ENCODE data around the gene RTN4IP1. TPM values are rescaled to one million over a fixed set of nuclear protein-coding genes. Genes with fewer than 3 reads are reported as not detected.

RTN4IP1 gene
- total RNA-seq, 1 experiment from 2014 or later = 11.2 TPM

DNA sequence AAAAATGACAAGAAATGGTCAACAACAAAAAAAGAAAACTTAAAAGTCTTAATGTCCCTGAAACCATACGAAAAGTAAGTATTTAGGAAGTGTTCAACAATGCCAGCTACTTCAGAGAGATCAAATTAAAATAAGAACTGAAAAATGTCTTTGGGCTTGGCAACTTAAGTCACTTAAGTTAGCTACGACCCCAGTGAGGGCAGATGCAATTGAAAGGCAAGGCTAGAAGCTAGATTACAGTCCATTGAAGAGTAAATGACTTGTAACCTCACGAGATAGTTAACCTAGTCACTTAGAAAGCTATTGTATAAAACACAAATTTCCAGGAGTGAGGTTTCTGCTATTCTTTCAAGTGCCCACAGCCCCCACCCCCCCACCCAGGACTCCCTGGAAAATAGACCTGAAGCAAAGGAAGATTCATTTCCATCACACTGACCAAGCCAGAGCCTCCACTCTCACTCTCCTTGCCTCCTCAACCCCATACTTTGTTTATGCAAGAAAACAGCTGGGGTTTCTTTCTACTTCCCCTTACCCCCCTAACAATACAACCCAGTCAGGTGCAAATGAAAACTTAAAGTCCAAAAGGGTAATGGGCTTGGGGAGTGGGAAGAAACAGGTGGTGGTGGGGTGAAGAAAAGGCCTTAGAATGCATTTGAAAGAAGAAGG lies 14.6 kb downstream of the RTN4IP1 start:
- Mint-ChIP-seq H3K4me3 (ENCODE audit: unreplicated experiment) (no peak overlapping the region), H3K36me3 (ENCODE audit: insufficient read depth, unreplicated experiment) (no peaks in the 10 kb centered on the region), H3K27me3 (ENCODE audit: insufficient read depth, unreplicated experiment) (no peaks in the 10 kb centered on the region), H3K4me1 (ENCODE audit: low read depth, unreplicated experiment) (no peaks in the 10 kb centered on the region), H3K9me3 (ENCODE audit: unreplicated experiment) (no peaks in the 10 kb centered on the region), H3K27ac (ENCODE audit: unreplicated experiment) (no peak overlapping the region)
- DNase-seq = no peak
- Histone ChIP-seq H3K9me3 (no peaks in the 10 kb centered on the region), H3K27me3 (replicated peaks; ENCODE audit: control insufficient read depth, insufficient read depth, low read length) (no peaks in the 10 kb centered on the region), H3K36me3 (ENCODE audit: control insufficient read depth, insufficient read depth, low read length) (no peaks in the 10 kb centered on the region), H3K4me1 (0 out of 2 replicates have a peak, but pooled peaks cover 10% of the 10 kb centered on the region), H3K4me3 (ENCODE audit: low read depth, low read length) (no peak overlapping the region)
- ChIA-PET CTCF (interaction anchor here (1.2 kb wide), 1 partner anchor 365 kb away, joined by 4 read pairs; no protein-coding TSS in a partner anchor), POLR2A (no interaction called here)
- TF ChIP-seq, protein P1, sequence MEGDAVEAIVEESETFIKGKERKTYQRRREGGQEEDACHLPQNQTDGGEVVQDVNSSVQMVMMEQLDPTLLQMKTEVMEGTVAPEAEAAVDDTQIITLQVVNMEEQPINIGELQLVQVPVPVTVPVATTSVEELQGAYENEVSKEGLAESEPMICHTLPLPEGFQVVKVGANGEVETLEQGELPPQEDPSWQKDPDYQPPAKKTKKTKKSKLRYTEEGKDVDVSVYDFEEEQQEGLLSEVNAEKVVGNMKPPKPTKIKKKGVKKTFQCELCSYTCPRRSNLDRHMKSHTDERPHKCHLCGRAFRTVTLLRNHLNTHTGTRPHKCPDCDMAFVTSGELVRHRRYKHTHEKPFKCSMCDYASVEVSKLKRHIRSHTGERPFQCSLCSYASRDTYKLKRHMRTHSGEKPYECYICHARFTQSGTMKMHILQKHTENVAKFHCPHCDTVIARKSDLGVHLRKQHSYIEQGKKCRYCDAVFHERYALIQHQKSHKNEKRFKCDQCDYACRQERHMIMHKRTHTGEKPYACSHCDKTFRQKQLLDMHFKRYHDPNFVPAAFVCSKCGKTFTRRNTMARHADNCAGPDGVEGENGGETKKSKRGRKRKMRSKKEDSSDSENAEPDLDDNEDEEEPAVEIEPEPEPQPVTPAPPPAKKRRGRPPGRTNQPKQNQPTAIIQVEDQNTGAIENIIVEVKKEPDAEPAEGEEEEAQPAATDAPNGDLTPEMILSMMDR (IDR thresholded peaks at IDR 0.05; ENCODE audit: insufficient read depth in 1 of 2, low read depth in 1 of 2, low read length in 1 of 2, severe bottlenecking in 1 of 2, unreplicated experiment in 1 of 2) = no peak
- no TSS peak for BruUV-seq (replicated peaks)
- intact Hi-C loops (cut with micrococcal nuclease; ENCODE audit: unreplicated experiment) = no loop called here

DNA sequence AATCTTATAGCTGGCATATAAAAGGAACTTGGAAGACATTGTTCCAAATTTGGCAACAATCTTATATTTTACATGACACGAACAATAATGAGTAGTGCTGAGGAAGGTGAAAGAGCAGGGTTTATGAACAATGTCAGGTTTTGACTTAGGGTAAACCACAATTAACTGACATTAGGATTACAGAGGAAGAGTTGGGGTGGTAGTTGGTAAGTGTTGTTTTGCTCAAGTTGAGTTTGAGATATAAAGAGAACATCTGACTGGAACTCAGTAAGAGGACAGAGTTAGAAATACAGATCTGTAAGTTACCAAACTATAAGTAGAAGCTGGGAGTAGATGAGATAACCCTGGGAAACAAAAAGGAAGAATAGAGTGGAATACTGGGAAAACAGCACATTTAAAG lies 15.1 kb downstream of the RTN4IP1 start:
- Mint-ChIP-seq H3K27ac (ENCODE audit: unreplicated experiment) (no peak overlapping the region), H3K27me3 (ENCODE audit: insufficient read depth, unreplicated experiment) (no peaks in the 10 kb centered on the region), H3K4me3 (ENCODE audit: unreplicated experiment) (no peak overlapping the region), H3K9me3 (ENCODE audit: unreplicated experiment) (no peaks in the 10 kb centered on the region), H3K36me3 (ENCODE audit: insufficient read depth, unreplicated experiment) (no peaks in the 10 kb centered on the region), H3K4me1 (ENCODE audit: low read depth, unreplicated experiment) (no peaks in the 10 kb centered on the region)
- BruUV-seq (replicated peaks) = no TSS peak
- H3K9me3 ChIP-seq = no peaks in the 10 kb centered on the region
- no peak for DNase-seq
- ChIA-PET CTCF (interaction anchor here (1.2 kb wide), 1 partner anchor 365 kb away, joined by 4 read pairs; no protein-coding TSS in a partner anchor), POLR2A (no interaction called here)
- no peak overlapping the region for H3K4me3 ChIP-seq (ENCODE audit: low read depth, low read length)
- intact Hi-C loops (cut with micrococcal nuclease; ENCODE audit: unreplicated experiment) = no loop called here
- H3K36me3 ChIP-seq (ENCODE audit: control insufficient read depth, insufficient read depth, low read length) = no peaks in the 10 kb centered on the region
- H3K27me3 ChIP-seq (replicated peaks; ENCODE audit: control insufficient read depth, insufficient read depth, low read length) = no peaks in the 10 kb centered on the region
- TF ChIP-seq, protein P1 (IDR thresholded peaks at IDR 0.05; ENCODE audit: insufficient read depth in 1 of 2, low read depth in 1 of 2, low read length in 1 of 2, severe bottlenecking in 1 of 2, unreplicated experiment in 1 of 2) = no peak
- H3K4me1 ChIP-seq = 0 out of 2 replicates have a peak, but pooled peaks cover 10% of the 10 kb centered on the region

DNA sequence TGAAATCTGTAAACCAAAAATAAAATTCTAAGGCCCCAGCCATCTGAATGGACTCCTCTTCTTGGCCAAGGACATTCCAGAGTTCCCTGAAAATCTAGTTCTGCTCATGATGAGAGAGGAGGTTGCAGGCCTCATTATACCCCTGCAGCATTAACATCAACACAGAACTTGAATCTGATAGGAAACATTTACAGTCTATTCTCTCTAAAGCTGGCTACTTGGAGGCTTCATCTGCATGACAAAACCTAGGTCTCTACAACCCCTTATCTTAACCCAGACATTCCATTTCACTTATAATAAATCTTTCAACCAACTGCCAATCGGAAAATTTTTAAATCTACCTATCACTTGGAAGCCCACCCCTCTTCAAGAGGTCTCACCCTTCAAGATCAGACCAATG lies 15.7 kb downstream of the RTN4IP1 start:
- no peak overlapping the region for H3K4me3 ChIP-seq (ENCODE audit: low read depth, low read length)
- ChIA-PET CTCF (no interaction called here), POLR2A (no interaction called here)
- Mint-ChIP-seq H3K36me3 (ENCODE audit: insufficient read depth, unreplicated experiment) (no peaks in the 10 kb centered on the region), H3K27me3 (ENCODE audit: insufficient read depth, unreplicated experiment) (no peaks in the 10 kb centered on the region), H3K4me3 (ENCODE audit: unreplicated experiment) (no peak overlapping the region), H3K27ac (ENCODE audit: unreplicated experiment) (no peak overlapping the region), H3K9me3 (ENCODE audit: unreplicated experiment) (no peaks in the 10 kb centered on the region), H3K4me1 (ENCODE audit: low read depth, unreplicated experiment) (no peaks in the 10 kb centered on the region)
- BruUV-seq (replicated peaks) = no TSS peak
- no peaks in the 10 kb centered on the region for H3K27me3 ChIP-seq (replicated peaks; ENCODE audit: control insufficient read depth, insufficient read depth, low read length)
- H3K4me1 ChIP-seq = 0 out of 2 replicates have a peak, but pooled peaks cover 10% of the 10 kb centered on the region
- no peak for DNase-seq
- H3K36me3 ChIP-seq (ENCODE audit: control insufficient read depth, insufficient read depth, low read length) = no peaks in the 10 kb centered on the region
- intact Hi-C loops (cut with micrococcal nuclease; ENCODE audit: unreplicated experiment) = no loop called here
- no peaks in the 10 kb centered on the region for H3K9me3 ChIP-seq
- TF ChIP-seq, protein P1 (IDR thresholded peaks at IDR 0.05; ENCODE audit: insufficient read depth in 1 of 2, low read depth in 1 of 2, low read length in 1 of 2, severe bottlenecking in 1 of 2, unreplicated experiment in 1 of 2) = no peak
